ENCODE data around the gene SERPINA10. TPM values are rescaled to one million over a fixed set of nuclear protein-coding genes. Genes with fewer than 3 reads are reported as not detected.
A peak's percentile ranks its signal among the peaks of the same experiment; 100 is the strongest.

SERPINA10 gene
- total and polyA plus RNA-seq, 2 of the 13 experiments (the other 11 are each of a cell fraction or from before 2014, with no cell fraction given): 20.1 to 20.2 TPM

- TF ChIP-seq ZNF362 (CRISPR knock-in tag; IDR thresholded peaks at IDR 0.05; ENCODE audit: borderline replicate concordance) (peak; percentile 92), CENPBD1 (CRISPR knock-in tag; IDR thresholded peaks at IDR 0.05; ENCODE audit: borderline replicate concordance, low read depth) (no peak), TMF1 (CRISPR knock-in tag; IDR thresholded peaks at IDR 0.05; ENCODE audit: low read depth) (no peak), ZSCAN9 (CRISPR knock-in tag; IDR thresholded peaks at IDR 0.05; ENCODE audit: borderline replicate concordance) (peak; percentile 39; the same call in 1 of the 2 replicates), ZC3H4 (CRISPR knock-in tag; IDR thresholded peaks at IDR 0.05; ENCODE audit: borderline replicate concordance) (no peak), RXRA (CRISPR knock-in tag; IDR thresholded peaks at IDR 0.05) (peak; percentile 55; the same call in 1 of the 2 replicates), PHB2 (IDR thresholded peaks at IDR 0.05; ENCODE audit: partially characterized antibody) (no peak), MAFF (IDR thresholded peaks at IDR 0.05; ENCODE audit: low read depth, low read length) (peak; percentile 94), ZKSCAN5 (CRISPR knock-in tag; IDR thresholded peaks at IDR 0.05) (no peak), TFE3 (CRISPR knock-in tag; IDR thresholded peaks at IDR 0.05) (peak; percentile 75), THRA (CRISPR knock-in tag; IDR thresholded peaks at IDR 0.05; ENCODE audit: borderline replicate concordance) (peak; percentile 62; the same call in 1 of the 2 replicates), ELF3 (CRISPR knock-in tag; IDR thresholded peaks at IDR 0.05) (peak; percentile 70; the same call in 1 of the 2 replicates), LBX2 (CRISPR knock-in tag; IDR thresholded peaks at IDR 0.05; ENCODE audit: borderline replicate concordance) (no peak), ZNF224 (CRISPR knock-in tag; IDR thresholded peaks at IDR 0.05) (no peak), NFAT5 (CRISPR knock-in tag; IDR thresholded peaks at IDR 0.05) (no peak), NR2F1 (CRISPR knock-in tag; IDR thresholded peaks at IDR 0.05) (peak; percentile 71 to 73), ZMYM2 (CRISPR knock-in tag; IDR thresholded peaks at IDR 0.05) (no peak), IRX3 (CRISPR knock-in tag; IDR thresholded peaks at IDR 0.05; ENCODE audit: borderline replicate concordance, low read depth) (no peak), STAT5B (CRISPR knock-in tag; IDR thresholded peaks at IDR 0.05) (peak; percentile 78; the same call in 1 of the 2 replicates)
Measured at GRCh38 chr14:94340533-94340932, 47.5 kb upstream of the SERPINA10 start (continued).

All from HepG2 (cell line).